ENCODE data around the gene CCL4. TPM values are rescaled to one million over a fixed set of nuclear protein-coding genes. Genes with fewer than 3 reads are reported as not detected.
A peak's percentile ranks its signal among the peaks of the same experiment; 100 is the strongest.
"Not testable (repeated sequence)": the region's sequence is repeated elsewhere in the genome, so short reads cannot be mapped to it uniquely, and the experiment has no call there.

CCL4 gene
- total RNA-seq, 1 donor, result 1.6 TPM

DNA sequence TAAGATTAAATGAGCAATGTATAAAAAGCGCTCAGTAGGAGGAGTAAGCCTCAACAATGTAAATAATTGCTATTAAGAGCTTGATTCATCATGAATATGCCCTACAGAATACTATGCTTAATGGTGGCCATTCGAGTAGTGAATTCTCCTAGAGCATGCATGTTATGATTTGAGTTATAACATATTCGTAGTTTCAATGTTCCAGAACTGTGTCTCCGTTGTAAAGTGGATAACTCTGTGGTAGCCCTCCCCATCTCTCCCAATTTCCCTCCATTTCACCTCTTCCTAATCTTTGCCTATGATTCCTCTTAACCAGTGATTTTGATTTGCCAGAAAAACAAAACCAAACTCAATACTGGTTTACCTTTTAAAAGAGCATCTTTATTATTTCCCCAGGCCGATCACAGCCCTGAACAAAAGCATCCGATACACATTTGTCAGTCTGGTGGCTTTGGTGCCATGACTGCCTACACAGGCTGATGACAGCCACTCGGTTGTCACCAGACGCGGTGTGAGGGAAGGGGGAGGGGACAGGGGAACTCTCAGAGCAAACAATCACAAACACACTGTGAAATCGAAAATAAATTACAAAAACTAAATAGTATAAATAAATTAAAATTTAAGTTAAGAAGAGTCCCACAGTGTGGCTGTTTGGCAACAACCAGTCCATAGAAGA lies 15.6 kb upstream of the CCL4 start:
- not testable (repeated sequence) for DNase-seq (ENCODE audit: low read depth in 2 of 3, low spot score in 2 of 3)

DNA sequence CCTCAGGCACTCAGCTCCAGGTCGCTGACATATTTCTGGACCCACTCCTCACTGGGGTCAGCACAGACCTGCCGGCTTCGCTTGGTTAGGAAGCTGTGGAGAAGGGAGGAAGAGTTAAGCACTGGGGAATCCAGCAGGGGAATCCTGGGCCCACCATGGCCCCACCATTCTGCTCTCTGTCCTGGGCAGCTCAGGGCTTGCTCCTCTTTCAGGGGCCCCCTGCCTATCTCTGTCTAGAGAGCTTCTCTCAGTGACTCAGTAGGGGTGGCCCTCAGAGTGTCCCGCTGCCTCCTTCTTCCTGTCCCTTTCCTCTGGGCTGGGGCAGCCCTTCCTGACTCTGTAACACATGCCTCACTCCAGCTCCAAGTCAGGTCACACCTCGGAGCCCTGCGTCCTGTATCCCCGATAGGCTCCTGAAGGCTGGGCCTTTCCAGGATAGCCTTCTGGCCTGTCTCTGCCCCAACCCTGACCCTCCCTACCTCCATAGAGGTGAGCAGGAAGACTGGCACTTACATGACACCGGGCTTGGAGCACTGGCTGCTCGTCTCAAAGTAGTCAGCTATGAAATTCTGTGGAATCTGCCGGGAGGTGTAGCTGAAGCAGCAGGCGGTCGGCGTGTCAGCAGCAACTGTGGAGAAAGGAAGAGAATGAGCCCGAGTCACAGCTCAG lies 14.8 kb upstream of the CCL4 start:
- no peak for DNase-seq (ENCODE audit: low read depth in 2 of 3, low spot score in 2 of 3)

- no peak for DNase-seq (ENCODE audit: low read depth in 2 of 3, low spot score in 2 of 3)
Measured at GRCh38 chr17:36089339-36089865, 14.2 kb upstream of the CCL4 start.

- DNase-seq (ENCODE audit: low read depth in 2 of 3, low spot score in 2 of 3), result peak in 2 of 3 donors; percentile 25 to 45
Measured at GRCh38 chr17:36089888-36090836, 13.5 kb upstream of the CCL4 start, which contains the start of gene CCL3. Gene CCL3 (minus strand): TSS chr17:36090143. CDS start chr17:36090058, 85 bp downstream.

GRCh38 chr17:36092230-36092629 lies 11.4 kb upstream of the CCL4 start:
- DNase-seq (ENCODE audit: low read depth in 2 of 3, low spot score in 2 of 3), result no peak

DNA sequence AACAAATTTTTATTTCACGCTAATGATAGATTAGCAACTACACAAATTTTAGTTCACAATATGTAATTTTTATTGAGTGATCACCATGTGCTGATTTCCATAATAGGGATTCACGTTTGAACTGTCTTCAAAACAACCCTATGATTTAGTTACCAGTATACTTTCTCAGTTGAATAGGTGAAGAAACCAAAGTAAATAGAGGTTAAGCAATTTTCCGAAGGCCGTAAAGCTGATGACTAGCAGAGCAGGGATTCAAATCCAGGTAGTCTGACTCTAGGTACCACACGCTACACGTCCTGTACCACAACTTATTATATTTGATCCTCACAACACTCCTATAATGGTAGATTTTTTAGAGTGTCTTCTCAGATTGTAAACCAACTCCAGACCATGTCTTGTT lies 10.9 kb upstream of the CCL4 start:
- DNase-seq (ENCODE audit: low read depth in 2 of 3, low spot score in 2 of 3), result not testable (repeated sequence)

GRCh38 chr17:36094232-36094631 lies 9.4 kb upstream of the CCL4 start:
- no peak for DNase-seq (ENCODE audit: low read depth in 2 of 3, low spot score in 2 of 3)

DNA sequence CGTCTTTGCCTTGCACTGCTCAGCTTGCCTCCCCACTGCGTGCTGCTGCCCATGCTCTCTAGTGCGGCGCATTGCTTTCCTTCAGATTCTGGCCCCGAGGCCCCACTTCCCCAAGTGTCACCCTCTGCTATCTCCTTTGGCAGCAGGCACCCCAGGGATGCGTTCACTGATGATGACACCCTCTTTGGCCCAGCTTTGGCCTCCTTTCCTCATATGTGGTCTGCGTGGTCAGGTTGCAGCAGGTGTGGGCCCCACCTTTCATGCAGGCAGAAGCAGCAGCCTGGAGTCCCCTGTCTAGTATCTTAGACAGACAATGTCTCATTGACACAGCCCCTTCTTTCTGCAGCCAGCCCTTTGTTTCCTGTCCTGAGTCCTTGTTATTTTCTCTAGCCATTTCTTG lies 8.9 kb upstream of the CCL4 start:
- no peak for DNase-seq (ENCODE audit: low read depth in 2 of 3, low spot score in 2 of 3)

DNA sequence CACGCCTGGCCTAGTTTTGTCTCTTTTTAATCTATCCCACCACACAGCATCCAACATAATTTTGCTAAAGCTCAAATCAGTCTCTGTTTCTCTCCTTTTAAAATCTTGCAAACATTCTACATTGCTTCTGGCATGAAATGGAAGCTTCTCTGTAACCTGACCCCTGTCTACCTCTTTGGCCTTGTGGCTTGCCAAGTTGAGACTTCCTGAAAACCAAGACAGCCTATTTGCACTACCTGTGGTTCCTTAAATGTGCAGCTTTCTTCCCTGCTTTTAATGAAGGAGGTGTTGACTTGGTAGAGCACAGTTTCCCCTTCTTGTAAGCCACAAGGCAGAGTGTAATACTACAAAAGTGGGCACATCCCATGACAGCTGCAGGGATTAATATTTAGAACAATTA lies 7.6 kb upstream of the CCL4 start:
- no peak for DNase-seq (ENCODE audit: low read depth in 2 of 3, low spot score in 2 of 3)

GRCh38 chr17:36099004-36099403 lies 4.6 kb upstream of the CCL4 start:
- DNase-seq (ENCODE audit: low read depth in 2 of 3, low spot score in 2 of 3), result not testable (repeated sequence)

DNA sequence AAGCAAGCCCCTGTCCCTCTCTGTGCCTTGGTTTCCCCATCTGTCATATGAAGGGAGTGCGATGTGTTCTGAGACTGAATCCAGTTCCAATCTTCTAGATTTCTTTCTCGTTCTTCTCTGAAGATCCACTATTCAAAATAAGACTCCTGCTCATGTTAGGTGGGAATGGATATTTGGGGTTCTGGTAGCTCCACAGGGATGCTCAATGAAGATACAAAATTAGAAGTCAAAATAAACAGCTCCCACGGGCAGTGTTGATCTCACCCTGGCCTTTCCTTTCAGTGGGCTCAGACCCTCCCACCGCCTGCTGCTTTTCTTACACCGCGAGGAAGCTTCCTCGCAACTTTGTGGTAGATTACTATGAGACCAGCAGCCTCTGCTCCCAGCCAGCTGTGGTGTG lies 619 bp downstream of the CCL4 start:
- DNase-seq (ENCODE audit: low read depth in 2 of 3, low spot score in 2 of 3), result not testable (repeated sequence)

GRCh38 chr17:36104701-36105181 lies 1.1 kb downstream of the CCL4 start:
- DNase-seq (ENCODE audit: low read depth in 2 of 3, low spot score in 2 of 3), result no peak

DNA sequence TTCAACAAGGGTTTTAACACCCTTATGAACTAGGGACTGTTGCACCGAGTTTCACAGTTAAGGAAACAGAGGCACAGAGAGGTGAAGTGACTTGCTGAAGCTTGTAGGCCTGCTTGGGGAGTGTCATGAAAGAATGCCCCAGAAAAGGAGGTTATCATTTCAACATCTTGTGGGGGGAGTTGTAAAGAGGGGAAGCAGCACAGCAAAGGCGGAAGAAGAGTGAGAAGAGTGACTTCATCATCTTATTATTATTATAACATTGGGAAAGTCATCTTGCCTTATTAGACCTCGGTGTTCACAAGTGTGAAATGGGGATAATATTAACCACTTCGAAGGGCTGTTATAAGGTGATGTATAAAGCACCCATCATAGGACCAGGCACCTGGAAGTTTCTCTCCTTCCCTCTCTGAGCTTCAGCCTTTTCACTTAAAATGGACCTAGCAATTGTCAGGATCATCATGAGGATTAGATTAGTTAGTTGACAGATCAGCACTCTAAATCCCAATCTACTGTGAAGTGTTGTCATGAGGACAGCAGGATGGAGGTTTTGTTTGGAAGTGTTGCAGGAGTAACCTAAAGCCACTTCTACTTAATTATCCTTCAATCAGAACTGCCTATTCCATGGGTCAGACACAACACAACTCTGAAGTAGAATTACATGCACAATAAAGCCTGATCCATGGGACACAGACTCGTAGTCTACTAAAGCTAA lies 2.3 kb downstream of the CCL4 start:
- no peak for DNase-seq (ENCODE audit: low read depth in 2 of 3, low spot score in 2 of 3)

DNA sequence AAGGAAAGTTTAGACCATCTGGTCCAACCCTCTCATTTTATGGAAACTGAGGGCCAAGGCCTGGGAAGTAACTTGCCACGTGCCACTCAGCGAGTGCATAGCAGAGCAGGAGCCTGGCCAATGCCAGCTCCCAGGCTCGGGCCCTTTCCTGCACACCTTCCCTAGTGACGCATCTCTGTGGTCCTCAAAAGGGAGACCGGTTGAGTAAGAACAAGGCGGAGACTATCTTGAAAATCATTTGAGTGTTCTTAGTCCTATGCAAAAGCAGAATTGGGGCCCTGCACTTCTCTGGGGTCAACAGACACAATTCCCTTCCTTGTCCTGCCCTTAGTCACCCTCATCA lies 2.8 kb downstream of the CCL4 start:
- DNase-seq (ENCODE audit: low read depth in 2 of 3, low spot score in 2 of 3), result no peak

DNA sequence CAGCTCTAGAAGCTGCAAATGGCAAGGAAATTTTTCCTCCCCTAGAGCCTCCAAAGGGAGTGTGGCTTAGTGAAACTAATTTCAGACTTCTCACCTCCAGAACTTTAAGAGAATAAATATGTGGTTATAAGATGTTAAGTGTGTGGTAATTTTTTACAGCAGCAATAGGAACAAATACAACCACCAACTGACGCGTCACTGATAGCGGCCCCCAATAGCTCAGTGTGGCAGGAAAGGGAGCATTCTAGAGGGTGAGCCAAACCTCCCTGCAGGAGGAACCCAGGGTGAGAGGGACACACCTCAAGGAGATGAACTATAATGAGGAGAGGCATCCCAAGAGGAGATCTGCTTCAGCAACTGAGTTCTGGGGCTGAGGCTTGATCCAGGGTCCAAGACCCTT lies 4.0 kb downstream of the CCL4 start:
- DNase-seq (ENCODE audit: low read depth in 2 of 3, low spot score in 2 of 3), result no peak

GRCh38 chr17:36108265-36108664 lies 4.6 kb downstream of the CCL4 start:
- not testable (repeated sequence) for DNase-seq (ENCODE audit: low read depth in 2 of 3, low spot score in 2 of 3)

- DNase-seq (ENCODE audit: low read depth in 2 of 3, low spot score in 2 of 3), result no peak
Measured at GRCh38 chr17:36111068-36111490, 7.5 kb downstream of the CCL4 start.

GRCh38 chr17:36112572-36112971 lies 8.9 kb downstream of the CCL4 start:
- DNase-seq (ENCODE audit: low read depth in 2 of 3, low spot score in 2 of 3), result no peak

GRCh38 chr17:36113131-36113530 lies 9.5 kb downstream of the CCL4 start:
- DNase-seq (ENCODE audit: low read depth in 2 of 3, low spot score in 2 of 3), result not testable (repeated sequence)

GRCh38 chr17:36114971-36115648 lies 11.5 kb downstream of the CCL4 start:
- DNase-seq (ENCODE audit: low read depth in 2 of 3, low spot score in 2 of 3), result not testable (repeated sequence)

Data from hematopoietic multipotent progenitor cell (in vitro differentiated cells).